HG03103 (cell line): ENCODE data around the gene FRMPD2.

Experiments
- ATAC-seq: cut with Tn5 transposase; IDR thresholded peaks from one replicate; pipeline ENCODE4 v1.9.1; 2021; ENCODE audit warnings: low read depth; ENCODE audit not compliant: unreplicated experiment

The FRMPD2 gene

GRCh38 chr10:48274636-48275035 is at the start of gene FRMPD2:
Gene FRMPD2 (minus strand): TSS chr10:48274696. CDS start chr10:48274567, 129 bp downstream.
- ATAC-seq: no peak

GRCh38 chr10:48322017-48322416 is 47.5 kb upstream of the FRMPD2 start:
- ATAC-seq: no peak

GRCh38 chr10:48317321-48317990 is 43.0 kb upstream of the FRMPD2 start:
- no peak for ATAC-seq

GRCh38 chr10:48316236-48316635 is 41.7 kb upstream of the FRMPD2 start:
- ATAC-seq: no peak

- no peak for ATAC-seq
These were observed 39.6 kb upstream of the FRMPD2 start for GRCh38 chr10:48314107-48314506.

- no peak for ATAC-seq
These were observed 35.3 kb upstream of the FRMPD2 start for GRCh38 chr10:48309711-48310226.

- no peak for ATAC-seq
These were observed 33.2 kb upstream of the FRMPD2 start for GRCh38 chr10:48307711-48308018.

GRCh38 chr10:48306870-48307710 is 32.6 kb upstream of the FRMPD2 start:
- peak; percentile 25 for ATAC-seq

- ATAC-seq: peak; percentile 80
These were observed 31.9 kb upstream of the FRMPD2 start, which contains the start of gene MAPK8 for GRCh38 chr10:48306265-48306869. Gene MAPK8 (plus strand): TSS chr10:48306677. CDS start chr10:48401661, 94,984 bp downstream.

- ATAC-seq: no peak
These were observed 31.4 kb upstream of the FRMPD2 start for GRCh38 chr10:48305905-48306264.

- ATAC-seq: no peak
These were observed 28.3 kb upstream of the FRMPD2 start for GRCh38 chr10:48302515-48303476.

GRCh38 chr10:48300556-48300955 is 26.1 kb upstream of the FRMPD2 start:
- no peak for ATAC-seq

- no peak for ATAC-seq
These were observed 25.2 kb upstream of the FRMPD2 start for GRCh38 chr10:48299692-48300091.

- ATAC-seq: no peak
These were observed 24.6 kb upstream of the FRMPD2 start for GRCh38 chr10:48299066-48299465.

- ATAC-seq: no peak
These were observed 22.1 kb upstream of the FRMPD2 start for GRCh38 chr10:48296576-48297098.

GRCh38 chr10:48294431-48294830 is 19.9 kb upstream of the FRMPD2 start:
- no peak for ATAC-seq

- ATAC-seq: no peak
These were observed 18.1 kb upstream of the FRMPD2 start for GRCh38 chr10:48292616-48293015.

GRCh38 chr10:48291190-48291589 is 16.7 kb upstream of the FRMPD2 start:
- ATAC-seq: no peak

- ATAC-seq: no peak
These were observed 15.8 kb upstream of the FRMPD2 start for GRCh38 chr10:48290286-48290685.
